Tibial artery (tissue), 4 donors: ENCODE data around the gene CARS2.

Experiments used
- DNase-seq, 2 donors: peaks; one replicate each; pipeline ENCODE4 v3.0.0-alpha.2; 2019
- H3K27ac ChIP-seq, 2 donors: fragments of 200-600 bp; sonication (generic) in 1 of 2; 1 replicate in 1 of 2; 2 replicates in 1 of 2; pipeline ENCODE4 v1.5.1; 2018 to 2019; ENCODE audit warnings: mild to moderate bottlenecking in 1 of 2
- H3K27me3 ChIP-seq, 2 donors: fragments of 200-600 bp; sonication (generic) in 1 of 2; one replicate each; pipeline versions ENCODE4 v1.5.1 to v1.6.0; 2016 to 2019
- H3K36me3 ChIP-seq, 3 donors: fragments of 200-600 bp; sonication (generic) in 2 of 3; one replicate each; pipeline ENCODE4 v1.5.1; 2016 to 2019; ENCODE audit warnings: mild to moderate bottlenecking in 2 of 3
- H3K4me1 ChIP-seq, 4 donors: fragments of 200-600 bp; sonication (generic) in 2 of 4; 1 replicate in 3 of 4; 2 replicates in 1 of 4; pipeline ENCODE4 v1.5.1; 2016 to 2019
- H3K4me3 ChIP-seq, 2 donors: fragments of 200-600 bp; sonication (generic) in 1 of 2; 1 replicate in 1 of 2; 2 replicates in 1 of 2; pipeline ENCODE4 v1.5.1; 2018 to 2019; ENCODE audit warnings: mild to moderate bottlenecking in 2 of 2
- H3K9me3 ChIP-seq, 3 donors: fragments of 200-600 bp; sonication (generic) in 1 of 3; one replicate each; pipeline ENCODE4 v1.5.1; 2016 to 2019
- CTCF ChIP-seq, 2 experiments: fragments of 200-600 bp in 1 of 2; fragments of 450-650 bp in 1 of 2; IDR thresholded peaks; one replicate each; pipeline ENCODE4 v1.5.1; 2017 to 2019; ENCODE audit warnings: antibody characterized with exemption in 2 of 2, mild to moderate bottlenecking in 1 of 2, moderate library complexity in 1 of 2
- intact Hi-C: fragments of 100-400 bp; cut with DNase I; formaldehyde crosslinking; loops from one replicate; pipeline ENCODE4 v1.15.0; 2023; ENCODE audit warnings: low total_unique reads

Gene CARS2

GRCh38 chr13:110649551-110649950, 56.4 kb downstream of the CARS2 start:
- no peak for DNase-seq
- TF ChIP-seq CTCF (IDR thresholded peaks at IDR 0.05) = no peak

GRCh38 chr13:110648848-110649421, 57.0 kb downstream of the CARS2 start:
- Histone ChIP-seq H3K27me3 (no peaks in the 10 kb centered on the region), H3K4me3 (no peak overlapping the region), H3K36me3 (peaks cover 11 to 92% (median 44%) of the 10 kb centered on the region in 3 donors), H3K4me1 (peaks cover 0 to 12% (median 10%) of the 10 kb centered on the region in 4 donors), H3K9me3 (no peaks in the 10 kb centered on the region), H3K27ac (no peak overlapping the region)
- TF ChIP-seq CTCF (IDR thresholded peaks at IDR 0.05) = no peak
- intact Hi-C loops = loop anchor here (10.0 kb wide), 1 partner anchor 194 kb away; no protein-coding TSS in a partner anchor
- DNase-seq = no peak

More at GRCh38 chr13:110649551-110649950, 56.4 kb downstream of the CARS2 start:
- no peak overlapping the region for H3K4me3 ChIP-seq
- peaks cover 0 to 8% (median 8%) of the 10 kb centered on the region in 4 donors for H3K4me1 ChIP-seq
- intact Hi-C loops = loop anchor here (10.0 kb wide), 1 partner anchor 195 kb away; no protein-coding TSS in a partner anchor
- H3K9me3 ChIP-seq = no peaks in the 10 kb centered on the region
- H3K27ac ChIP-seq = no peak overlapping the region
- no peaks in the 10 kb centered on the region for H3K27me3 ChIP-seq
- H3K36me3 ChIP-seq = peaks cover 11 to 89% (median 38%) of the 10 kb centered on the region in 3 donors

- intact Hi-C loops = loop anchor here (10.0 kb wide), 1 partner anchor 193 kb away; no protein-coding TSS in a partner anchor
- no peak for DNase-seq
- H3K9me3 ChIP-seq = no peaks in the 10 kb centered on the region
- H3K27me3 ChIP-seq = no peaks in the 10 kb centered on the region
- H3K36me3 ChIP-seq = peaks cover 14 to 92% (median 40%) of the 10 kb centered on the region in 3 donors
- H3K27ac ChIP-seq = no peak overlapping the region
- no peak overlapping the region for H3K4me3 ChIP-seq
- no peak for TF ChIP-seq CTCF (IDR thresholded peaks at IDR 0.05)
- peaks cover 0 to 12% (median 10%) of the 10 kb centered on the region in 4 donors for H3K4me1 ChIP-seq
Measured at GRCh38 chr13:110648146-110648819, 57.6 kb downstream of the CARS2 start.

- H3K36me3 ChIP-seq = peaks cover 17 to 92% (median 41%) of the 10 kb centered on the region in 3 donors
- no peak overlapping the region for H3K4me3 ChIP-seq
- peaks cover 0 to 12% (median 10%) of the 10 kb centered on the region in 4 donors for H3K4me1 ChIP-seq
- DNase-seq = no peak
- no peak overlapping the region for H3K27ac ChIP-seq
- intact Hi-C loops = loop anchor here (10.0 kb wide), 1 partner anchor 193 kb away; no protein-coding TSS in a partner anchor
- H3K9me3 ChIP-seq = no peaks in the 10 kb centered on the region
- TF ChIP-seq CTCF (IDR thresholded peaks at IDR 0.05) = no peak
- no peaks in the 10 kb centered on the region for H3K27me3 ChIP-seq
Measured at GRCh38 chr13:110647365-110647737, 58.6 kb downstream of the CARS2 start.

GRCh38 chr13:110646442-110647364, 59.2 kb downstream of the CARS2 start:
- Histone ChIP-seq H3K9me3 (no peaks in the 10 kb centered on the region), H3K36me3 (peaks cover 17 to 92% (median 44%) of the 10 kb centered on the region in 3 donors), H3K27me3 (no peaks in the 10 kb centered on the region), H3K27ac (peak overlapping the region in 1 of 2 donors; percentile 53), H3K4me1 (peaks cover 0 to 13% (median 10%) of the 10 kb centered on the region in 4 donors), H3K4me3 (no peak overlapping the region)
- DNase-seq = no peak
- TF ChIP-seq CTCF (IDR thresholded peaks at IDR 0.05) = no peak
- intact Hi-C loops = loop anchor here (10.0 kb wide), 1 partner anchor 192 kb away; no protein-coding TSS in a partner anchor
